Measurements from ENCODE around the gene TUBA3D.
"Not testable (repeated sequence)": the region's sequence is repeated elsewhere in the genome, so short reads cannot be mapped to it uniquely, and the experiment has no call there.

The TUBA3D gene

DNA sequence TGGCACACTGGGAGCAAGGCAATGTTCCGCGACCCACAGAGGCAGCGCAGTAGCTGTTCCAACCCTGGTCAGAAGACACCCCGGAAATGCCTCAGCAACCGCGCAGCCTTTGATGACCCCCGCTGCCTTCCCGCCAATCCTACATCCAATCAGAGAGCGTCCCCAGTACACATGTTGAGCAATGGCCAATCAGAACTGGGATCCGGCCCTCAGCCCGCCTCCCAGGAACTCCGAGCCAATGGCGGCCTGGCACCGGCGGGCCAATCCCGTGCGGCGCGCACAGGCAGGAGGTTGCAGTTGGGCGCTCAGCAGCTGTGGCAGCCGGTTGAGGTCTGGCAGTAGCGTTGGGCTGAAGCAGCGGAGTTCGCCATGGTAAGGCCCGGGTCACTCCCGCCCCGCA lies at the start of gene TUBA3D:
TSS of gene TUBA3D (plus strand) at position 289 of the 400 bp plus-strand sequence. CDS start at position 370, 81 bp downstream.
- DNase-seq (ENCODE audit: low read depth in 3 of 3): no peak

DNA sequence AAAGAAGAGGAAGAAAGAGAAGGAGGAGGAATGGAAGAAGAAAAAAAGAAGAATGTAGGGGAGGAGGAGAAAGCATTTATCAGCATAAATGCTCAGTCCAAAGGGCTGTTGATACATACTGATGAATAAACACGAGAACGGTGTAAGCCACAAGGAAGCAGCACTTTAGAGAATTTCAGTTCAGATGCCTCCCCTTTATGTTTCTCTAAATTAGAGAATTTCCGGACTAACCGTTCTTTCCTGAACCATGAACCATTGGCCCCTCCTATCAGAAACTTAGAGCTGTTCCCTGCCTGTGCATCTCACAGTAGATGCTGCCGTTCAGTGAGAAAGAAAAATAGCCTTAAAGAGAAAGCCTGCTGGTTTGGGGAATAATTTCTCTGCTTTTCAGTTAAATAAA lies 49.2 kb upstream of the TUBA3D start:
- no peak for DNase-seq (ENCODE audit: low read depth in 3 of 3)

DNA sequence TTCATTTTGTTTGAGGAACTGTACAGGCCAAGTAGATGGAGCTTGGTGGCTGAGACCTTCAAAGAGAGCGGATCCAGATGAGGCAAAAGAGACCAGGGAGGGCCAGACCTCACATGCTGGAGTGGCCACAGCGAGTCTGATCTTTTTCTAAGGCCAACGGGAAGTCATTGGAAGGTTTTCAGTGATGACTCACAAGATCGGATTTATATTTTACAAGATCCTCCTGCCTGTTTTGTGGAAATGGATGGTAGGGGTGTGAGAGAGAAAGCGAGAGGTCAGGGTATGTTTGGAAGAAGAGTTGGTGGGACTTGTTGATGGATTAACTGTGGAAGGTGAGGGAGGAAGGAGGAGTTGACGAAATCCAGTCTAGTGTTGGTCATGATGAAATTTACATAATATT lies 44.6 kb upstream of the TUBA3D start:
- no peak for DNase-seq (ENCODE audit: low read depth in 3 of 3)

DNA sequence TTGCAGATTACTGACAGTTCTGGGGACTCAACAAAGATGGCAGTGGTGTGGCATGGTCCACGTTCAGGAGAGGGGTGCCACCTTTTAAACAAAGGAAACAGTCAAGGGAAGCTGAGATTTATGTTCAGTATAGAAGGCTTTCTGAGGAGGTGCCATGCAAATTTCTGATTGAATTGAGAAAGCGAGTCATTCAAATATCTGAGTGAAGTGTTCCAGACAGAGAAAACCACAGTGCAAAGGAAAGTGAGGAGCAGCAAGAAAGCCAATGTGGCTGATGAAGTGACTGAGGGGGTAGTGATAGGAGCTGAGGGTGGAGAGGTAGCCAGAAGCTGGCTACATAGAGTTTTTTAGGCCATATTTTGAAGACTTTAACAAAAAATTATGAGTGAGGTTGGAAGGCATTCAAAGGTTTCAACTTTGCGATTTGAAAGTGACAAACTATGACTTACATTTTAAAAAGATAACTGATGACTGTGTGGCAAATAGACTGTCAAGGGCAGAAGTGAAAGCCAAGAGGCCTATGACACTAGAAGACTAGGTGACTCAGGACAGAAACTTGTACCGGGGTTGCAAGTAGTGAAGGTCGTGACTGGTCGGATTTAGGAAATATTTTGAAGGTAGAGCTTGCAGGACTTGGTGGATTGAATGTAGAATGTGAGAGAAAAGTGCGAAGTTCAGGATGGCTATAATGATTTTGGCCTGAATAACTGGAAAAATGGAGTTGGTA lies 35.0 kb upstream of the TUBA3D start:
- DNase-seq (ENCODE audit: low read depth in 3 of 3): not testable (repeated sequence)

DNA sequence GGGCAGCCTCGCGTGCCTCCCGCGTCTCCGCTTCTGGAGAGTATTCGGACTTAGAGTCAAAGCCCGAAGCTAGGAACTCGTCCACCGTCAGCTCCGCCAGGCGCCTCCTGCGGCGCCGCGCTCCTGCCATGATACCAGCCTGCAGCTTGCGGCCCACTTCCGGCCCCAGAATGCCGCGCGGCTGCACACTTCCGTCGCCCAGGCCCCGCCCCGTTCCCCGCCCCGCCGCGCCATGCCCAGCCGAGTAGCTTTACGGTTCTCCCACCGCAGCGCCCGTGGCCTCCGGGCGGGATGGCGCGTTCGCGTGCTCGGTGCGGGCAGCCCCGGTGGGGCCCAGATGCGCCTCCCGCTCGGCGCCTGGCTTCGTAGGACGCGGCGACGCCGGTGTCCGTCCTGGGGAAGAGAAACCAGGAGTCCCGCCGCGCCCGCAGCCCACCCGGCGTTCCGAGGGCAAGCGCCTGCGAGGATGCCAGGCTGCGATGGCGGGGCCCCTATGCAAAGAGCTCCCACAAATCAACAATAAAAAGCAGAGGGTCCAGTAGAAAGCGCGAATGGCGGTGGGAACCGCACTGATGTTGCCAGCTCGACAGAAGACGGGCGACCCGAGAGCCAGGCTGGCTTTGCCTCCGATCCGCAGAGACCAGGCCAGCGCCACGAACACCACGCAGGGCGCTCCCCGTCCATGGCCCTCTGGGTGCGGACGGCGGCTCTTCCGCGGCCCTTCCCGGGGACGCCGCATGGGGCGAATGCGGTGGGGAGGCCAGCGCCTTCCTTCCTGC lies 31.0 kb upstream of the TUBA3D start:
- not testable (repeated sequence) for DNase-seq (ENCODE audit: low read depth in 3 of 3)

DNA sequence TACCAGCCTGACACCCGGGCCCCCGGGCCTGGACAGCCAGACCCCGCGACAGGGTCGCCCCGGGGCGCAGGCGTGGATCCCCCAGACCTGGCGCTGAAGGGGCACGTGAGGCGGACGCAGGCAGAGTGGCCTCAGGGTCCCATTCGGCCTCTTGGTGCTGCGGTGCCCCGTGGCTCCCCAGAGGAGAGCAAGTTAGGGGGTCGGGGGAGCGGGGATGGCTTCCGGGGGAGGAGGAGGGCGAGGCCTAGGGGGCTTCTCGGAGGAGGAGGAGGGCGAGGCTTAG lies 30.5 kb upstream of the TUBA3D start:
- not testable (repeated sequence) for DNase-seq (ENCODE audit: low read depth in 3 of 3)

DNA sequence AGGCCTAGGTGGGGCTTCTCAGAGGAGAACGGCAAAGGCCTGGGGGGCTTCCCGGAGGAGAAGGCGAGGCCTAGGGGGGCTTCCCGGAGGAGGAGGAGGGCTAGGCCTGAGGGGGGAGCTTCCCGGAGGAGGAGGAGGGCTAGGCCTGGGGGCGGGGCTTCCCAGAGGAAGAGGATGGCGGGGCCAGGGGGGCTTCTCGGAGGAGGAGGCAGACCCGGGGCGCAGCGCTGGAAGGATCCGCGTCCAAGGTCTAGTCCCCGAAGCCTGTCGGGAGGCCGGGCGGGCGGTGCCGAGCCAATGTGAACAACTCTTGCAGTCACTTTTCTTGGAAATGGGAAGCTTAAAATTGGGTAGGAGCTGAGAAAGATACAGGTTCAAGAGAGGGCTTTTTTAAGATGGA lies 30.0 kb upstream of the TUBA3D start:
- DNase-seq (ENCODE audit: low read depth in 3 of 3): no peak

DNA sequence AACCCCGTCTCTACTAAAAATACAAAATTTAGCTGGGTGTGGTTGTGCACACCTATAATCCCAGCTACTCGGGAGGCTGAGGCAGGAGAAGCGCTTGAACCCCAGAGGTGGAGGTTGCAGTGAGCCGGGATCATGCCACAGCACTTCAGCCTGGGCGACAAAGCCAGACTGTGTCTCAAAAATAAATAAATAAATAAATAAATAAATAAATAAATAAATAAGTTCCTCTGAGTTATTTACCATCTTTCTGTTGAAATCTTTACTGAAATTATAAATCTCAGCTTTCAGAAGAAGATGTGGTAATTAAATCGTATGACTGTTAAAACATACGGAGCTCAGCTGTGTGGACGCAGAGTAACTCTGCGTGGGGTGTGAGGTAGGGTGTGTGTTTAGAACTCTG lies 27.9 kb upstream of the TUBA3D start:
- not testable (repeated sequence) for DNase-seq (ENCODE audit: low read depth in 3 of 3)

DNA sequence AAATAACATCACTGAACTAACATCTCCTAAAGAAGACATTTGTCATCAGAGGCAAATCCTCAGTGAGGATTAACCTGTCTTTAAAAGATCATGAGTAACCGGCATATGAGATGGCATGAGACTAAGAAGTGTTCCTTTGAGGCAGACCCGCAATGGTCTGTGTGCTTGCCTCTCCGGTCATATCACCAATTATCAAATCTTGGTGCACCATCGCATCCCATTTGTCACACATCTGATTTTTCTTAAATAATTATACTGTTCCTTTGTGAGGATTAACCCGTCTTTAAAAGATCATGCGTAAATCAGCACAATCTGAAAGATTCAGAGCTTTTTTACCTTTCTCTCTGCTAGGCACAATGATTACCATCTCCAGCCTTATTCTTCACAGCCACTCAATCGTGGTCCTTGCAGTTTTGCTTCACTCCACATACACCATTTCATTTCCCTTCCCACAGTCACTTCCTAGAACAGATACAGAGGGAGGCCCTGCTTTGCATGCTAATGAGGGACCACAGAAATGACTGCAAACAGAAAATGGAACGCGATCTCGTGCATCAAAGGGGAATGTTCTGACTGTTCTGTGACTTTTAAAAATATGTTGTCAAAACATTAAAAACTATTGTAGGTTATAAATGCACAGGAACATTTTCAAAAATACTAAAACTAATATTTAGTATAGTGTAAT lies 24.5 kb upstream of the TUBA3D start:
- DNase-seq (ENCODE audit: low read depth in 3 of 3): not testable (repeated sequence)

DNA sequence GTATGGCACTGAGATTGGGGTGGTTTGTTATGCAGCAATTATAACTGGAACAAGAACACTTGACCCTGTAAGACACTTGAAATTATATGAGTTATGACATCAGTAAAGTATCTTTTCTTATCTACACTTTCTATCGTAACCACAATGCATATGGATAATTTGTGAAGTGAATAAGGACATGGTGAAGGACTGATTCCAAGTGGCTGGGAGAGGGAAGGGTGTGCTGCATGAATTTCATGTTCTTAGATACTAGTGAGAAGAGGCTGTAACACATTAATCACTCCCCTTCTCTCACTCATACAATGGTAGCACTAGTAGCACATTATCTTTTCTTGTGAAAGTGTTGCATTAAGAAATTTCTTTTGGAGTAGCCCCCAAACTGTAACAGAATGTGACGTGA lies 21.0 kb upstream of the TUBA3D start:
- not testable (repeated sequence) for DNase-seq (ENCODE audit: low read depth in 3 of 3)

DNA sequence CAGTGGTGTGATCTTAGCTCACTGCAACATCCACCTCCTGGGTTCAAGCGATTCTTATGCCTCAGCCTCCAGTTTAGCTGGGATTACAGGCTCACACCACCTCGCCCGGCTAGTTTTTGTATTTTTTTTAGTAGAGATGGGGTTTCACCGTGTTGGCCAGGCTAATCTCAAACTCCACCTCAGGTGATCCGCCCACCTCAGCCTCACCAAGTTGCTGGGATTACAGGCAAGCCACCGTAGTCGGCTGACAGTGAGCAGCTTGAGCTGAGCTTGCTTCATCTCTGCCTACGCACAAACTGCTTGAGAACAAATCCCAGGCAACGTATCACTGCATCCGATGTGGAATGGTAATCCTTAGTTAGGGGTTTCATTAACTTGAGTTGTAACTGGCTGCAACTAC lies 8.2 kb upstream of the TUBA3D start:
- not testable (repeated sequence) for DNase-seq (ENCODE audit: low read depth in 3 of 3)

DNA sequence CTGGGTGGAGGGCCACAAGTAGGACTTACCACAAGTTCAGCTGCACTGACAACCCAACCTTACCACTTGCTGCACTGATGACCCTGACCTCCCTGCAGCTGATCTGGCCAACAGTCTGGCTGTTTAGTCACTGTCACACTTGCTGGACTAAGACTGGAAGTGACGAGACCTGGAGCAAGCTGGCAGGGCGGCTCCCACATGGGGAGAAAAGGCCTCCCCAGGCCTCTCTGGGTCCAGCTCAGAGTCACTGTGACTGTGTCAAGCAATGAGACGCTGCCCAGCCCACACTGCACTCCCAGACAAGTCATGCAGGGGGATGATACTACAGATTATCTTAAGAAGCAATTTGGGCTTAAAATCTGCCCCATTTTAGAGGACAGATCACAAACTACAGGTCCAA lies 5.0 kb upstream of the TUBA3D start:
- DNase-seq (ENCODE audit: low read depth in 3 of 3): not testable (repeated sequence)

DNA sequence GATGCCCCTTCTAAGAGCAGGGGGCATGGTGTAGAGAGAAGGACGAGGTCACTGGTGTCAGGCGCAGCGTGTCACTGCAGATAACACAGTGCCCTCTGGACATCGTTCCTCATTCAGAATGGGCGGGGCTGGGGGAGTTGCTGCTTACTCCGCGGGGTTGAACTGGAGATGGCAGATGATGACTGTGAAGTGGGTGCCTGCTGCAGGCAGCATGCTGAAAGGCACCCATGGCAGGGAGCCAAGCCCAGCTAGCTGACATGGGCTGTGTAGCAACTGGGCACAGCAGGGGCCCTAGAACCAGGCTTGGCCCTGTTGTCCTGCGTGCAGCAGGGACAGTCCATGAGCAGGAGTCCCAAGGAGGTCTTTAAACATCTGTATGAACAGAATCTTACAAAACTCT lies 4.3 kb upstream of the TUBA3D start:
- DNase-seq (ENCODE audit: low read depth in 3 of 3): not testable (repeated sequence)

DNA sequence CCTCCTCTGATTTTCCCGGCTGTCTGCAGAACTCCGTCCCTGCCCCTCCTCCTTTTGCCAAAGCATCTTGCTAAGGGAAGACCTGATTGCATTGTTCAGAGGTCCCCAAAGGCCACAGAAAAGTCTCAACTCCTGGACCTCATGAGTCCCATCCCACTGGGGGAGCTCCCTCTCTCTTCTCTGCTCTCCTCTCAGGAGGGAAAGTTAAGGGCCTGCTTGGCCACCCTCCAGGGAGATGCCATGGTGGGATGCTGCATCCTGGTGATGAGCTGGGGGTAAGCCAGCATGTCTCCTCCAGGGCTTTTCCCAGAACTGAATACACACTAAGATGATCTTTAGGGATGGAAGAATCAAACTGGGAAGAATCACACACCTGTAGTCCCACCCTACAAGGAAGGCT lies 2.7 kb upstream of the TUBA3D start:
- not testable (repeated sequence) for DNase-seq (ENCODE audit: low read depth in 3 of 3)

DNA sequence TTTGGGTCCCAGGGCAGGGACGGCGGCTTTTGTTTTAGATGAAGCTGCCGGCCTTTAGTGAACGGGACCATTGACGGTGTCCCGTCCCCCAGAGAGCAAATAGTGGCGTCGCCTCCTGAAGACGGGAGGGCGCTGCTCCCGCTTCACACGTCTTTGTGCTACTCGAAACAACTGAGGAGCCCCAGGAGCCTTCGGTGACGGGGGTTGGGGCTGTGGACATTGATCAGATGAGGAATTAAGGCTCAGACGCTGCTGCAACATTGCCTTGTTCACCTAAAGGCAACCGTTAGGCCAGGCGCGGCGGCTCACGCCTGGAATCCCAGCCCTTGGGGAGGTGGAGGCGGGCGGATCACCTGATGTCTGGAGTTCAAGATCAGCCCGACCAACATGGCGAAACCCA lies 444 bp downstream of the TUBA3D start:
- DNase-seq (ENCODE audit: low read depth in 3 of 3): not testable (repeated sequence)

DNA sequence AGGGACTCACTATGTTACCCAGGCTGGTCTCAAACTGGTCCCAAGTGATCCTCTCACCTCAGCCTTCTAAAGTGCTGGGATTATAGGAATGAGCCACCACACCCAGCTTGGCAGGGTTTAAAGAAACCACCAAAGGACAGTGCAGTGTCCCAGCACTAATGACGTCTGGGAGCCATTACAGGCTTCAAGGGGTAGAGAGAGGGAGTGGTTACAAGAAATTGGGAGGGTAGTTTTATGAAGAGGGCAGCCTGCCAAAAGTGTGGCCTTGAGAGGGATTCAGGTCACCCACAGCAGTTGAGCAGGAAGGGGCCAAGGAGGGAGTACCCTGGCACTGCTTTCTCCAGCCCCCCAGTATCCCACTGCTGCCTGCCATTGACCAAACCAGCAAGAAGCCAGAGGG lies 1.3 kb downstream of the TUBA3D start:
- not testable (repeated sequence) for DNase-seq (ENCODE audit: low read depth in 3 of 3)

DNA sequence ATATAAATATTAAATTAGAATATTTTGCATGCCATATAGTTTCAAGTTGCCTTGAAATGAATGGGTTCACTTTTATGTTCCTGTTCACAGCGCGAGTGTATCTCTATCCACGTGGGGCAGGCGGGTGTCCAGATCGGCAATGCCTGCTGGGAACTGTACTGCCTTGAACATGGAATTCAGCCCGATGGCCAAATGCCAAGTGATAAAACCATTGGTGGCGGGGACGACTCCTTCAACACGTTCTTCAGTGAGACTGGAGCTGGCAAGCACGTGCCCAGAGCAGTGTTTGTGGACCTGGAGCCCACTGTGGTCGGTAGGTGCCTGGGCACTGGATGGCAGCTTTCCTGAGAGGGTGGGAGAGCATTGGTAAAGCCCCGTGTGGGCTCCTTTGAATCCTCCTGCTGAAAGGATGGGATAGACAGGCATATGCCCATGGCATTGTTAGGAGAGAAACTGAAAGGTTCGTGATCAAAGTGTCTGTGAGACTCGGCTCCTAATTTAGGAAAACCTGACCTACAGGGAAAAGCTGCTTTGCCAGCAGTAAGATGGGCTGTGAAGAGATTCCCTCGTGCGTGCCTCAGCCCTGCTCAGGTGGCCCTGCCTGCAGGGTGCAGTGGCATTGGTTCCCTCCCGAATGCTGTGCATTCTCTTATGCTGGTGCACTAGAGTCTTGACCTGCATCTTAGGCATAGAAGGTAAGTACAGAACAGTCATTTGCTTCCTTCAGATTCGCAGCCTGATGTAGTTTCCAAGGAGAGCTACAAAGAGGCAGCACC lies 2.3 kb downstream of the TUBA3D start:
- not testable (repeated sequence) for DNase-seq (ENCODE audit: low read depth in 3 of 3)

DNA sequence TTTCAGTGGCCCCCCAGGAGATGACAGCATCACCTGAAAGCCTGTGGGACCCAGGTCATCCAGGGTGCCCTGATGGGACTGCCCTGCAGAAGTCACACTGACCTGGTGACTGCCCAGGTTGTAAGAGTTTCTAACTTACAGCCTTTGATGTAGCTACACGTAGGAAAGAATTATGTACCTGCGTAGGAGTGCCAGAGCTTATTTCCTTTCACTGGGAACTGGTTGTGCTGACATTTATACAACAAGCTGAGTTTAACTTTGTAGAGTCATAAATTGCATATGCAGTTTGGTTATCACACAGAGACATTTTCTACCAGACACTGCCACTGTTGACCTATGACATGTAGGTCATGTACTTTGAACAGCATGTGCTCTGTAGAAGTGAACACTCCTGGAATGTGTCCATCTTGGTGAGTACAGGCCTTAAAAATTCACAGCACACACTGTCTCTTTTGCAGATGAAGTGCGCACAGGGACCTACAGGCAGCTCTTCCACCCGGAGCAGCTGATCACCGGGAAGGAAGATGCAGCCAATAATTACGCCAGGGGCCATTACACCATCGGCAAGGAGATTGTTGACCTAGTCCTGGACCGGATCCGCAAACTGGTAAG lies 3.0 kb downstream of the TUBA3D start:
- DNase-seq (ENCODE audit: low read depth in 3 of 3): not testable (repeated sequence)

DNA sequence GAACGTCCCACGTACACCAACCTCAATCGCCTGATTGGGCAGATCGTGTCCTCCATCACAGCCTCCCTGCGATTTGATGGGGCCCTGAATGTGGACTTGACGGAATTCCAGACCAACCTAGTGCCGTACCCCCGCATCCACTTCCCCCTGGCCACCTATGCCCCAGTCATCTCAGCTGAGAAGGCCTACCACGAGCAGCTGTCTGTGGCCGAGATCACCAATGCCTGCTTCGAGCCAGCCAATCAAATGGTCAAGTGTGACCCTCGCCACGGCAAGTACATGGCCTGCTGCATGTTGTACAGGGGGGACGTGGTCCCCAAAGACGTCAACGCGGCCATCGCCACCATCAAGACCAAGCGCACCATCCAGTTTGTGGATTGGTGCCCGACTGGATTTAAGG lies 4.4 kb downstream of the TUBA3D start:
- not testable (repeated sequence) for DNase-seq (ENCODE audit: low read depth in 3 of 3)

DNA sequence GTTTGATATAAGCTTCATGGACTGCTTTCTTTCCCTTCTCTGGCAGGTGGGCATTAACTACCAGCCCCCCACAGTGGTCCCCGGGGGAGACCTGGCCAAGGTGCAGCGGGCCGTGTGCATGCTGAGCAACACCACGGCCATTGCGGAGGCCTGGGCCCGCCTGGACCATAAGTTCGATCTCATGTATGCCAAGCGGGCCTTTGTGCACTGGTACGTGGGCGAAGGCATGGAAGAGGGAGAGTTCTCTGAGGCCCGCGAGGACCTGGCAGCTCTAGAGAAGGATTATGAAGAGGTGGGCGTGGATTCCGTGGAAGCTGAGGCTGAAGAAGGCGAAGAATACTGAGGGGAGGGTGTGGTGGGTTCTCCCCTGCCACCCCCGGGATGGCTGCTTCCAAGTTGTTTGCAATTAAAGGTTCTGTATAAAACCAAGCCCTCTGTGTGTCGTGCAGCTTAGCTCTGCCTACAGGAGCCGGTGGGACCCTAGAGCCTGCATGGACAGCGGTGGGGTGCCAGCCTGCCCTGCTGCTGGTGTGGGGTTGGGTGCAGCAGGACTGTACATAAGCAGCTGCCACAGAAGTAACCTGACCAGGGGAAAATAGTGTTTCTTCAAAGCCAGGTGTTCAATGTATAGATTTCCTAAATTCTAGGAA lies 6.7 kb downstream of the TUBA3D start:
- not testable (repeated sequence) for DNase-seq (ENCODE audit: low read depth in 3 of 3)
